GM21717 (cell line): Measurements from ENCODE around the gene SLC25A27.

Experiments
- ATAC-seq: cut with Tn5 transposase; IDR thresholded peaks from one replicate; pipeline ENCODE4 v1.9.1; 2021; ENCODE audit warnings: mild to moderate bottlenecking, moderate library complexity; ENCODE audit not compliant: unreplicated experiment

The SLC25A27 gene

DNA sequence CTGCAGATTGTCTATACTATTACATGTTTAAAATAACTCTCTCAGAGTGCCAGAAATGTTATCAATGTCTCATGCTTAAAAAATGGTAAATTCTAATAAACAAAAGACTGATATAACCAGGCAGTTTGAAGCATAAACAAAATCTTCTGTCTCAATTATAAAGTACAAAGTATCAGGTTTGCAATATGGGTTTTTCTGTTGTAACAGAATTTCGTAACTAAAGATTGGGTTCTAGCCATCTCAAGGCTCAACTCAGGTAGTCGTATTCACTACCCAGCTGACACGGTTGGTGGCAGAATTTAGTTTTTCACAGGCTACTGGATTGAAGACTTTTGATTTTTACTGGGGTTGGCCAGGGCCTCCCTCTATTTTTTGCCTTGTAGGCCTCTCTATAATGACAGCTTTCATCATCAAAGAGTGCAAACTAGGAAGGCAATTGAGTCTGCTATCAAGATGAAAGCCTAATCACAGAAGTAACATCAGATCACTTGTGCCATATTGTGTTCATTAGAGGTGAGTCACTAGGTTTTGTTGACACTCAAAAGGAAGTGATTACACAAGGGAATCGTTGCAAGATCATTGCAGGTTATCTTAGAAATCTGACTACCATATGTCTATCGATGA, 3.8 kb upstream of the SLC25A27 start:
- ATAC-seq: no peak

- ATAC-seq: no peak
Observed at GRCh38 chr6:46651006-46651405, 1.8 kb upstream of the SLC25A27 start.

GRCh38 chr6:46651816-46652215, 959 bp upstream of the SLC25A27 start:
- no peak for ATAC-seq

DNA sequence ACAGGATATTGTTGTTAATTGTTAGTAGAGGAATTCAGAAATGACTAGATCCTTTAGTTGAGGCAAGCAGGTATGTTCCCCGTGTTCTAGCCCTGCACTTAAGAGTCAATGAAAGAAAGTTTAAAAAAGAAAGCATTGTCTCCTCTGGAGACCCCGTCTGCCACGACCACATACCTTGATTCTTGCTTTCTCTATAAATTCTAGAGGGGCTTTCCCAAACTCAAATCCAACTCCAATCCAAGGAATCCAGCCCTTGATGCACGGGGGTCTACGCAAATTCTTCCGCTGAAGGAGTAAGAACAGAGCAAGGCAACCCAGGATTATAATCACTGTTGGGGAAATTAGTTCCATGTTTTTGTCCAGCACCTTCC, 558 bp upstream of the SLC25A27 start:
- no peak for ATAC-seq

DNA sequence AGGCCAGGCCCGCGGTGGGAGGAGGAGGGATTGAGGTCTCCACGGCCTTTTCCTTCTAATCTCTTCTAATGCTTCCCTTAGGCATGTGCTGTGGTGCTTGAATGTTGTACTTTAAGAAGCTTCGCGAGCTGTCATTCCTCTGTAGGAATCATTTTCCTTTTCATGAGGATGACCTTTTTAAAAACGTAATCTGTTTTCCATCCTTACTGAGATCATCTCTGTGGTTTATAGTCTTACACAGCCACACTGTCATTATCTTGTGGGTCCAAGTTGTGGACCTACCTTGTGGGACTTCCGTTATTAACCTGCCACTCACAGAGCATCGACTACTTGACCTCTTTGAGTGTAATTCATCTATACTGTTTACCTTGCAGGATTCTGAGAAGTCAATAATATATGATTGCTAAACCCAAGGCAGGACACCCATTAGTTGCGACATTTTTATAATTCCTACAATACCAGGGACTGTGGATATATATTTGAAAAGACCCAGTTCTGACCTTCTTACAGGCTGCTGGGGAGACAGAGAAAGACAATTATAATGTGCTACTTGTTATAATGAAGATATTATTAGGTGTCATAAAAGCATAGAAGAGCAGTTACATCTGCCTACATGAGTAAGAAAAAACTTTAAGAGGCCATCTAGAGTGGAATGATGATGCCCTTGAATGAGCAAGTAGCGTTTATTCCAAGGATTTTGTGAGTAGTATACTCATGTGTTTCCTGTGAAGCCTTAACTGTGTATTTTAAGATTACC, 842 bp downstream of the SLC25A27 start:
- ATAC-seq: no peak

GRCh38 chr6:46655803-46656202, 3.0 kb downstream of the SLC25A27 start:
- ATAC-seq: no peak

GRCh38 chr6:46657642-46658041, 4.9 kb downstream of the SLC25A27 start:
- no peak for ATAC-seq

DNA sequence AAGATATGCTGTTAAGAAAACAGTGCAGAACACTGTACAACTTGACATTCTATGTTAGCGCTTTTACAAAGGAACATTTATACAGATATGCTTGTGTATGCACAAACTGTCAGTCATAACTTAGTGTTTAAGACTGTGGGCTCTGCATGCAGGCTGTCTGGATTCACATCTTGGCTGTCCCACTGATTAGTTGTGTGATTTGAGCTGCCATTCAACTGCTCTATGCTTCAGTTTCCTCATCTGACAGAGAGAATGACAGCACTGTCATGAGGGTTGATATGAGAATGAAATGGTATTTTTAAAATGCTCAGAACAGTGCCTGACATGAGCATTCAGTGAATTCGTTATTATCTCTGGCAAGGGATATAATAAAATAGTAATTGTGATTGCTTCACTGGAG, 8.7 kb downstream of the SLC25A27 start:
- no peak for ATAC-seq

GRCh38 chr6:46667377-46667776, 14.6 kb downstream of the SLC25A27 start:
- ATAC-seq: no peak

GRCh38 chr6:46674410-46674809, 21.6 kb downstream of the SLC25A27 start:
- ATAC-seq: no peak

DNA sequence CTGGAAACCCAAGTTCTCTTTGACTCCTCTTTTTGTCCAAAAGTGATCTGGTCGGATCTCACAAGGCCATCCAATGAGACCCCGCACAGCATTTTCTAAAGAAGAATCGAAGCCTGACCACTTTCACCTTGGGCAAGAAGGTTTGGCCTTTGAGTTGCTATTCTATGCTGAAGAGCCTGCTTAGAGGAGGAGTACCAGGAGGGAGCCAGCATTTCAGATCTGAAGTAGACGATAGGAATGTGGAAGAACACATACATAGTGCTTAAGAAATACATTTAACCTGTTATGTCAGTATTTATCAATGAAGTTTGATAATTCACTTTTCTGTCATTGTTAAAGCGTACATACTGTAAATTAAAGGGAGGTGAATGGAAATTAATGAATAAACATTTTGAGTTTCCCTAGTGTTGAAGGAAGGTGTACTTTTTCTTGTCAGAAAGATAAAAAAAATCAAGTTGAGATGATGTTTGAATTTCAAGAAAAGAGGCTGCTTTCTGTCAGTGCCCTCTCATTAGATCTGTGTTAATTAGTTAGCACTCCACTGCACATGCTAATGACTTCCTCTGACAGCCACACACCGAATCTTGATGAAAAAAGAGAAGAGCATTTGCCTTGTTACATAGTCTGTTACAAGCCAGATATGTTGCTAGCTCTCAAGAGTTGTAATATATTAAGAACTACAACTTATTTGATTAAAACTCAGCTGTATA, 24.0 kb downstream of the SLC25A27 start:
- no peak for ATAC-seq

DNA sequence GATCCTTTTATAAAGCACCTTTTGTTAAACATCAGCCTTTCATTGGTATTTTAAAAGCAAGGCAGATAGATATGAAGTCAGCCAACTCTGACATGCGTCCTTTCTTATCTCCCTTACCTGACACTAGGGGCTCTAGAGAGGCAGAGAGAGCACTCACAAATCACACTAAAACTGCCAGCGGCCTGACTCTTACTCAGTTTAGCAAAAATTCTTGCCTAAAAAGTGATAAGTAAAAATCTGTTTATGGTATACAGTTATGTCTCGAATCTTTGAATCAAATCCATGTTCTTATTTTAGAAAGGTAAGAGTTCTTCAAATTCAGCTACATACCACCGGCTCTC, 24.5 kb downstream of the SLC25A27 start:
- ATAC-seq: no peak

DNA sequence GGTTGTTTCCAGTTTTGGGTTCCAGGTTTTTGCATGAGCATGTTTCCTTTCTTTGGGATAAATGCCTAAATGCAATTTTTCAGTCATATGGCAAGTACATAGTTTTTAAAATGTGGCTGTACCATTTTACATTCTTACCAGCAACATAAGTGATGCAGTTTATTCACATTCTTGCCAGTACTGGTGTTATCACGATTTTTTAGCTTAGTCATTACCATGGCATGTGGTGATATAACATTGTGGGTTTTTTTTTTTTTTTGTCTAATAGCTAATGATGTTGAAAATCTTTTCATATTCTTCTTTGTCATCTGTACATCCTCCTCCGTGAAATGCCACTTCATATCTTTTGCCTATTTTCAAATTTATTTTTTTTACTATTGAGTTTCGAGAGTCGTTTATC, 32.0 kb downstream of the SLC25A27 start:
- ATAC-seq: no peak

- ATAC-seq: no peak
Observed at GRCh38 chr6:46687619-46688097, 34.9 kb downstream of the SLC25A27 start, which contains the start of gene TDRD6. TDRD6 (plus strand) TSS chr6:46687885; CDS start chr6:46688129, 244 bp downstream.

DNA sequence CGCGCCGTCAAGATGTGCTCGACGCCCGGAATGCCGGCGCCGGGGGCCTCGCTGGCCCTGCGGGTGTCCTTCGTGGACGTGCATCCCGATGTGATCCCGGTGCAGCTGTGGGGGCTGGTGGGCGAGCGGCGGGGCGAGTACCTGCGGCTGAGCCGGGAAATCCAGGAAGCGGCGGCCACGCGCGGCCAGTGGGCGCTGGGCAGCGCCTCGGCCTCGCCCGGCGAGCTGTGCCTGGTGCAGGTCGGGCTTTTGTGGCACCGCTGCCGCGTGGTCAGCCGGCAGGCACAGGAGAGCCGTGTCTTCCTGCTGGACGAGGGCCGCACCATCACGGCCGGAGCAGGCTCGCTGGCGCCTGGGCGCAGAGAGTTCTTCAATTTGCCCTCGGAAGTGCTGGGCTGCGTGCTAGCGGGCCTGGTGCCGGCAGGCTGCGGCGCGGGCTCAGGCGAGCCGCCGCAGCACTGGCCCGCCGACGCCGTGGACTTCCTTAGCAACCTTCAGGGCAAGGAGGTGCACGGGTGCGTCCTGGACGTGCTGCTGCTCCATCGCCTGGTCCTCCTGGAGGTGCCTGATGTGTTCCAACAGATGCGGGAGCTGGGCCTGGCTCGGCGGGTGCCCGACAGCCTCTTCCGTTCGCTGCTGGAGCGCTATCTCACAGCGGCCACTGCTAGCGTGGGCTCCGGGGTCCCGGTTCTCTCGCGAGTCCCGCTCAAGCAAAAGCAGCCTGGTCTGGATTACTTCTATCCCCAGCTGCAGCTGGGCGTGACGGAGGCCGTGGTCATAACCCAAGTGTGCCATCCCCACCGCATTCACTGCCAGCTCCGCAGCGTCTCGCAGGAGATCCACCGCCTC, 35.6 kb downstream of the SLC25A27 start:
- no peak for ATAC-seq

GRCh38 chr6:46688966-46689335, 36.2 kb downstream of the SLC25A27 start:
- no peak for ATAC-seq

DNA sequence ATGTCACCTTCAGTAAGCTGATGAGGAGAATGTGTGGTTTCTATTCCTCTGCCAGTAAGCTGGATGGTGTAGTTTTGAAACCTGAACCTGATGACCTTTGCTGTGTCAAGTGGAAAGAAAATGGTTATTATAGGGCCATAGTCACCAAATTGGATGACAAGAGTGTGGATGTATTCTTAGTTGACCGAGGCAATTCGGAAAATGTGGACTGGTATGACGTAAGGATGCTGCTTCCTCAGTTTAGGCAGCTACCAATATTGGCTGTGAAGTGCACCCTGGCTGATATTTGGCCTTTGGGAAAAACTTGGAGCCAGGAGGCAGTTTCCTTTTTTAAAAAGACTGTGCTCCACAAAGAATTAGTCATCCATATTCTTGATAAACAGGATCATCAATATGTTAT, 36.9 kb downstream of the SLC25A27 start:
- ATAC-seq: no peak

- ATAC-seq: no peak
Observed at GRCh38 chr6:46690141-46690755, 37.5 kb downstream of the SLC25A27 start.

DNA sequence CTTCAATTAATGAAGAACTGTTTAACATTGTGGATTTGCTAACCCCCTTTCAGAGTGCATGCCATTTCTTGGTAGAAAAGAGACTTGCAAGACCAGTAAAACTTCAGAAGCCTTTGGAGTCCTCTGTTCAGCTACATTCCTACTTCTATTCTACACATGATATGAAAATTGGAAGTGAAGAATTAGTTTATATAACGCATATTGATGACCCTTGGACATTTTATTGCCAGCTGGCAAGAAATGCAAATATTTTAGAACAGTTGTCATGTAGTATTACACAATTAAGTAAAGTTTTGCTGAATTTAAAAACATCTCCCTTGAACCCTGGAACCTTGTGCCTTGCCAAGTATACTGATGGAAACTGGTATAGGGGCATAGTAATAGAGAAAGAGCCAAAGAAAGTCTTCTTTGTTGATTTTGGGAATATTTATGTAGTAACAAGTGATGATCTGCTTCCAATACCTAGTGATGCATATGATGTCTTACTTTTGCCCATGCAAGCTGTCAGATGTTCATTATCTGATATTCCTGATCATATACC, 38.2 kb downstream of the SLC25A27 start:
- no peak for ATAC-seq

GRCh38 chr6:46699970-46700369, 47.2 kb downstream of the SLC25A27 start:
- ATAC-seq: no peak
